Prostate gland (tissue), 2 donors: ENCODE results near the gene LBH.

Source experiments
- CTCF ChIP-seq, 4 experiments: fragments of 200-600 bp in 2 of 4; fragments of 450-650 bp in 2 of 4; sonication (generic) in 2 of 4; IDR thresholded peaks; 1 replicate in 3 of 4; 2 replicates in 1 of 4; pipeline ENCODE4 v1.5.1; 2016 to 2019; ENCODE audit warnings: antibody characterized with exemption in 4 of 4, mild to moderate bottlenecking in 2 of 4, moderate library complexity in 2 of 4
- POLR2A ChIP-seq: fragments of 450-650 bp; IDR thresholded peaks from one replicate; pipeline ENCODE4 v1.6.1; 2016; ENCODE audit warnings: antibody characterized with exemption, mild to moderate bottlenecking

DNA sequence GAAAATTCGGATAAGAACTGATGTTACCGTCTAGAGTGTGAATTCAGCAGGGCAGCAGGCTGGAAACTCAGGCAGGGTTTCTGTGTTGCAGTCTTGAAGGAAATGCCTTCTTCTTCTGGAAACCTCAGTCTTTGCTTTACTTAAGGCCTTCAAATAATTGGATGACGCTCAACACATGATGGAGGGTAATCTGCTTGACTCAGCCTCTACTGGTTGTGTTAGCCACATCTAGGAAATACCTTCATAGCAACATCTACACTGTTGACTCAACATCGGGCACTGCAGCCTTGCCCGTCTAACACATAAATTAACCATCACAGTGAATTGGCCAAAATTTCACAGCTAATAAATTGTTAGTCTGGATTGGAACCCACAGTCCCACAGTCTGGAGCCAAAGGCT is 47.3 kb upstream of the LBH start:
- TF ChIP-seq POLR2A (no peak), CTCF (IDR thresholded peaks at IDR 0.05) (no peak)
